Fibroblast of skin of scalp (primary cell): ENCODE data around the gene DUSP15.
A peak's percentile ranks its signal among the peaks of the same experiment; 100 is the strongest.
"Not testable (repeated sequence)": the region's sequence is repeated elsewhere in the genome, so short reads cannot be mapped to it uniquely, and the experiment has no call there.

Experiments
- DNase-seq: peaks from one replicate; pipeline ENCODE4 v3.0.0-alpha.2; 2013

DUSP15 gene

GRCh38 chr20:31838646-31839292 is 31.6 kb downstream of the DUSP15 start:
- DNase-seq: peak; percentile 50

DNA sequence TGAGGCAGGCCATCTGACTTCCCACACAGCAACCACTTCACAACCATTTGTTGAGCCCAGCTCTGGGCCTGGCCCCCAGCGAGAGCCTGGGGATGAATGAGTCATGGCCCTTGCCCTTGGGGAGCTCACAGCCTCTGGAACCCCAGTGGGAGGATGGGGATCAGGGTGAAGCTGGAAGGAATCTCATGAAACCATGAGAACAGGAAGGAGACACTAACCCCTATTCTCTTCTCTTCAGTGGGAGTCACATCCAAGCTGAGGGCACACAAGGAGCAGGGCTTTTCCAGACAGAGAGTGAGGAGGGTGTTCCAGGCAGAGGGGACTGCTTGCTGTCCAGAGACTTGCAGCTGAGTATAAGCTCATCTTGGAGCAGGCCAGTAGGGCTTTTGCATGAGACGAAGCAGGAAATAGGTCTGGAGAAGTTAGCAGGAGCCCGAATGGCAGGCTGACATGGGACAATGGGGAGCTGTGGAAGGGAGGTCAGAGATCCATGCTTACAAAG is 32.4 kb downstream of the DUSP15 start:
- DNase-seq: peak; percentile 81

- DNase-seq: peak; percentile 74
These were observed 33.3 kb downstream of the DUSP15 start for GRCh38 chr20:31836853-31837608.

DNA sequence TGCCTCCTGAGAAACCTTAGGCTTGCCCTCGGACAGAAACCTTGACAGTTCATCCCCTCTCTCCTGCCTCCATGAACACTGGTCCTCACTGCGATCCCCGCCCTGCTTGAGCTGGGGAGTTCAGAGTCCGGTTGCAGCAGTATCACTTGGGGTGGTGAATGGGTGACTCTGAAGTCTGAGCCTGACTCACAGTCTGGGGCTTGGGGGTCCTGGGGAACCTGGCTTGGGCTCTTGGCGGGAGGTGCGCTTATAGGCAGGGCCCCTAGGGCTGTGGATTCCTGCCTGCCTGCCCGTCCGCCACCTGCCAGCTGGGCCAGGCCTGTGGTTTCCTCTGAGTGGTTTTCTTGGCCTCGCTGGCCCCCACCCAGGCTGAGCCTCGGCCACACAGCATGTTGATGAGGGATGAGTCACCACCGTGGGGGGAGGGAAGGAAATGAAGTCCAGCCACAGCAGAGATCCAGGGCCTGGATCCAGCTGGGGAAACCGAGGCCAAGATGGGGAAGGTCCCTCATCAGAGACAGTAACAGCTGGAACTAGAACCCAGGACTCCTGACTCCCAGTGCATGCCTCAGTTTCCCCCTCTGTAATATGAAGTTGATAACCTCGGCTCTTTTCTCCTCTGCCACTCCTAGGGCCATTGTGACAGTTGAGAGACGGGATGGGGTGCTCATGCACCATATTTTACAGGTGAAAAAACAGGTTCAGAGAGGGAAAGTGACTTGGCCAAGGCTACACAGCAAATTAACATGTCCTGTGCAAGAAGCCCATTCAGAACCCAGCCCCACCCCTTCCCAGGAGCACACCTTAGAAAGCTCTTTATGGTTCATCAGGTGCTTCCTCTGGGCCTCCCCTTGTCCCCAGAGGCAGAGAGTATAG is 34.1 kb downstream of the DUSP15 start:
- peak; percentile 91 for DNase-seq

DNA sequence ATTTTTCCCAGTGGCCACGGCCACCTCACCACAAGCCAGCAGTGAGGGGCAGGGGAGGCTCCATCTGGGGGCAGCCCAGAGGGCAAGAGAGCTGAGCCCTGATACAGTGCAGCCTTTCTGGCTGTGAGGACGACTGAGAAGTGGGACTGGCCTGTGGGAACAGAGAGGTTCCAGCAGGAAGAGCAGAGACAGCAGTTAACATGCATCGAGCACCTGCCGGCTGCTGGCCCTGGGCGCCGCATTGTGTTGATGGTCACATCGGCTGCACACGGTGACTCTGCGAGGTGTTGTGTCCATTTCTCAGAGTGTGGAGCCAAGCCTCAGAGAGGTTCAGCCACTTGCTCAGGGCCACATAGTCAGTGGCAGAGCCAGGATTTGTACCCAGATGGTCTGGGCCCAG is 34.8 kb downstream of the DUSP15 start:
- no peak for DNase-seq

DNA sequence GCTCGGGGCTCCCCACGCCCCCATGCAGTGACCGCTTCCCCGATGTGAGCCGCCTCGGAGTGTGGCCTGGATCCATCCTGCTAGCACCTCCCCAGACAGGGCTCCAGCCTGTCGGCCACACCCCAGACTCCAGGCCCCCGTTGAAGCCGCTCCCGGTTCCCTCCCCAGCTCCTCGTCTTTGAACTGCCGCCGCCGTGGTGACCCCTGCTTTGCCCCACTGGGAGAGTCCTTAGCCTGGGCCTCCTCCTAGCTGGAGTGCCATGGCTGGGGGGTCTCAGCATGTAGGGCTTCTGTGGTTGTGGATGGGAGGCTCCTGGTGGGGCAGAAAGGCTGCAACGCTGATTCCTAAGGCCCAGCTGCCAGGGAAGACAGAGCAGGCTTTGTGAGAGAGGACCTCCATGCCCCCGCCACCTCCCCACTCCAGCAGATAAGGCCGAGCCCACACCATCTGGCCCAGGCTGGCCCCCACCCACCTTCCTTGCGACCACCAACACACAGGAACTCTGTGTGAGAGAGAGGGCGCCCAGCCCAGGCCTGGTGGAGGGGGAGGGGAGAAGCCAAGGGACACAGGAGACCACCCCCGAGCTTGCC is 36.3 kb downstream of the DUSP15 start:
- no peak for DNase-seq

DNA sequence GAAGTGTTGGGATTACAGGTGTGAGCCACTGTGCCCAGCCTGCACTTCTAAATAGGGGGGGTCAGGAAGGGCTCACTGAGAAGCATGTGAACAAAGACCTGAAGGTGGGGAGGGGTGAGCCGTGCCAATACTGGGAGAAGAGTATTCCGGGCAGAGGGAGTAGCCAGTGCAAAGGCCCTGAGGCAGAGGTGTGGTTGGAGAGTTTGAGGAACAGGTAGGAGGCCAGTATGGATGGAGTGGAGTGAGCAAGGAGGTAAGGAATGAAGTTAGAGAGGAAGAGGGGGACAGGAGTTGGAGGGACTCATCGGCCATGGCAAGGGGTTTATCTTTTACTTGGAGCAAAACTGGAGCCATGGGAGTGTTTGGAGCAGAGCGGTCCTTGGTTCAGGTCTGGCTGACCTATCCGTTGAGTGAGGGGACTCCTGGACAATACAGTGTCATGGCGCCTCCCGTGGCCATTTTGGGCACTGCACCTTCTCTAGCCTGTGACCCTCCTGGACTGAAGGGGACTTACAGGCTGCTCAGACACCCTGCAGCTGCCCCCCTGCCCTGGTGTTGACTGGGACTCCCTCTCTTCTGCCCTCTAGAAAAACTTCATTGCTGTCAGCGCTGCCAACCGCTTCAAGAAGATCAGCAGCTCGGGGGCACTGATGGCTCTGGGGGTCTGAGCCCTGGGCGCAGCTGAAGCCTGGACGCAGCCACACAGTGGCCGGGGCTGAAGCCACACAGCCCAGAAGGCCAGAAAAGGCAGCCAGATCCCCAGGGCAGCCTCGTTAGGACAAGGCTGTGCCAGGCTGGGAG is 37.0 kb downstream of the DUSP15 start:
- DNase-seq: peak; percentile 46

- no peak for DNase-seq
These were observed 38.5 kb downstream of the DUSP15 start for GRCh38 chr20:31831771-31832306.

GRCh38 chr20:31831211-31831610 is 39.1 kb downstream of the DUSP15 start:
- DNase-seq: no peak

GRCh38 chr20:31830406-31830981 is 39.8 kb downstream of the DUSP15 start:
- no peak for DNase-seq

GRCh38 chr20:31829731-31830130 is 40.6 kb downstream of the DUSP15 start:
- no peak for DNase-seq

DNA sequence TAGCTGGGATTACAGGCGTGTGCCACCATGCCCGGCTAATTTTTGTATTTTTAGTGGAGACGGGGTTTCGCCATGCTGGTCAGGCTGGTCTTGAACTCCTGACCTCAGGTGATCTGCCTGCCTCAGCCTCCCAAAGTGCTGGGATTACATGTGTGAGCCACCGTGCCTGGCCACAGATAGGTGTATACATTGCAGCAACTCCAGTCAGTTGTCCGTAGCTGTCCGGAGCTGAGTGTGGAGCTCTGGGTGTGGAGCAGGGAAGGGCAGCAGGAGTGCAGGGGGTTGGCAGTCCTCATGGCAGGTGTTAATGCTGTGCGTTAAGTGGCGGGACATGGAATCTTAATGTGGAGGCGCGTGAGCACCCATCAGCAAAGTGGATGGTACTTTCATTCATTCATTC is 42.3 kb downstream of the DUSP15 start:
- DNase-seq: not testable (repeated sequence)

- no peak for DNase-seq
These were observed 43.3 kb downstream of the DUSP15 start for GRCh38 chr20:31827059-31827458.

- no peak for DNase-seq
These were observed 44.3 kb downstream of the DUSP15 start for GRCh38 chr20:31826074-31826473.

DNA sequence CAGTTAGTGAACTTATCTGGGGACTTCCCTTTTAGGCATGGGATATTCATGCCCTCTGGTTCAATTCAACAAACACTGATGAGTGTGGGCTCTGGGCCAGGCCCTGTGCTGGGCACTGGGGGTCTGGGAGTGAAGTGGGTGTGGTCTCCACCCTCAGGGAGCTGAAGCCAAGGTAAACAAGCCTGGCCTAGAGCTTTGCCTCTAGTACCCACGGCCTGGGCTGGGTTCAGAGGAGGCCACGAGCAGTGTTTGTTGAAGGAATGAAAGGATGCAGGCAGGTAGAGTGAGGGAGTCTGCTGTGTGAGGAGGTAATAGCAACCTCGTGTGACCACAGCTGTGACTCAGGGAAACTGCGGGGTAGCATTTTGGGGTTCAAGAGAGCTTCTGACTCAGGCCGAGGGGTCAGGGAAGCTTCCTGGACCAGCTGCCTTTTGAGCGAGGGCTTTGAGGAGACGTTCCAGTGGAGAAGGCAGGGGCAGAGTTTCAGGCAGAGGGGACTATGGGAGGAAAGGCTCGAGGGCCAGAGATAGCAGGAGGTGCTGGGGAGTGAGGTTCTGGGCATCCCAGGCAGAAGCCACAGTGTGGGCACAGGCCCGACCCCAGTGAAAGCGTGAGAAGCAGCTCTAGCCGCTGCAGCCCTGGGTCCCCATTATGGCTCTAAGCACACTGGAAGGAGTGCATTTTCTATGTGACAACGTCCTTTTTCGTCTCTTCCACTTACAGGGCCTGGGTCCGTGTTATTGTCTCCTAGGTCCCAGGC is 45.6 kb downstream of the DUSP15 start:
- no peak for DNase-seq

DNA sequence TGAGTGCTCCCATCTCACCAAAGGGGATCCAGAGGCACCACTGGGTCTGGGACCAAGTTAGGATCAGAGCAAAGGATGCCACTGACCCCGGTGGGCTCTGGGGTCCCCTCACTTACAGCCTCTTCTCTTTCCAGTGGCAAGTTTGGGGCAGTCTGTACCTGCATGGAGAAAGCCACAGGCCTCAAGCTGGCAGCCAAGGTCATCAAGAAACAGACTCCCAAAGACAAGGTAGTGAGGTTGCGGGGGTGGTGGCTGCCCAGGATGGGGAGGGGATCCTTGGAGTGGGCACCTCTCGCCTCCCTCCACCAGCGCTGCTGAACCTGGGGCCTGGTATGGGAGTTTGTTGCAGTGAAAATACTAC is 46.2 kb downstream of the DUSP15 start:
- DNase-seq: no peak

GRCh38 chr20:31823360-31824124 is 46.8 kb downstream of the DUSP15 start:
- no peak for DNase-seq

DNA sequence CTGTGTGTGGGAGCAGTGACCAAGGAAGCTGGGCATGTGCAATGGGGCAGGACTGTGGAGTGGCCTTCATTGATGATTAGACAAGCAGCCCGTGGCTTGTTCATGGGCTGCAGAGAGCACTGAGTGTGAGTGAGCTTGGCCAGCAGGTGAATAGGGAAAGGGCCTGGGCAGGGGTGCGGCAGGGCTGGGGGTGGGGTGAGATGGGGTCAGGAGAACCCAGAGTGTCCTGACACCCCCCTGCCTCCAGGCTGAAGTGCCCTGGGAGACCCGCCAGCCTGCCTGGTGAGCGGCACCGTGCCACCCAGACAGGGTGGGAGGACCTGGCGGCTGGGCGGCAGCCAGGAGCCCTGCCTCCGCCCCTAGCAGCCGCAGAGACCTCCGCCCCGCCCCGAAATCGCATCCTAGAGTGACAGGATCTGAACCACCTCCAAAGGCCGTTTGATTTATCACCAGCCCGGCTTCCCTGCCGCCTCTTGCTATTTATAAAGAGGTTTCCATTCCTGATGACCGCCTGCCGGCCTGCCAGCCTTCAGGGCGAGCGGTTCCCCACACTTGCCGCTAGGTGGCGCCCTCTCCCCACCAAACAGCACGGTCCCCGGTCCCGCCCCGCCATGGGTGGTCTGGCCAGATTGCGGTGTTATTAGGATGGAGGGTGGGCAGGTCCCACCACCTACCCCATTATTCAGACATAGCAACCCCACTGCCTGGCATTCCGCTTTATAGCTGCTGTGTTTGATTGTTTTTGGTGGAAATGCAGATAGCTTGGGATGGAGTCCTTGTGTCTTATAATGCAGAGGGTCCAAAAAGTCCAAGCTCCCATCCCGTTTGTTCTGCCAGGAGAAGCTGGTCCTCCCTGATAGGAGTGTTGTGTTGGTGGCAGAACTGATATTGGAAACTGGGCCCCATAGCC is 47.7 kb downstream of the DUSP15 start:
- peak; percentile 67 for DNase-seq

DNA sequence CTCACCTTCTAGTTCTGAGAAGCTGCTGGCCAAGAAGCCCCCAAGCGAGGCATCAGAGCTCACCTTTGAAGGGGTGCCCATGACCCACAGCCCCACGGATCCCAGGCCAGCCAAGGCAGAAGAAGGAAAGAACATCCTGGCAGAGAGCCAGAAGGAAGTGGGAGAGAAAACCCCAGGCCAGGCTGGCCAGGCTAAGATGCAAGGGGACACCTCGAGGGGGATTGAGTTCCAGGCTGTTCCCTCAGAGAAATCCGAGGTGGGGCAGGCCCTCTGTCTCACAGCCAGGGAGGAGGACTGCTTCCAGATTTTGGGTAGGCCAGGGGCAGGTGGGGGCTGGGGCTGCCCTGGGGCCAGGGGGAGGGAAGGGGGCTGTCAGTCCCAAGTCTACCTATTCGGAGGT is 48.9 kb downstream of the DUSP15 start:
- DNase-seq: no peak
